A673 (cell line): ENCODE results near the gene TREML2.

Source experiments
- EZH2 ChIP-seq: fragments of 200-600 bp; sonication (generic); IDR thresholded peaks from 2 replicates; pipeline ENCODE4 v1.6.1; 2017; ENCODE audit warnings: borderline replicate concordance, low read depth, mild to moderate bottlenecking, mixed read lengths, antibody characterized with exemption, low read length; ENCODE audit not compliant: poor library complexity, severe bottlenecking
- TF ChIP-seq, protein P1 (sequence below): fragments of 300-800, 200-600 bp; sonication (generic); conservative IDR thresholded peaks from 2 replicates; pipeline ENCODE4 v1.5.1; 2017; ENCODE audit warnings: low read depth, mild to moderate bottlenecking, antibody characterized with exemption, low read length, moderate library complexity, mixed read lengths

DNA sequence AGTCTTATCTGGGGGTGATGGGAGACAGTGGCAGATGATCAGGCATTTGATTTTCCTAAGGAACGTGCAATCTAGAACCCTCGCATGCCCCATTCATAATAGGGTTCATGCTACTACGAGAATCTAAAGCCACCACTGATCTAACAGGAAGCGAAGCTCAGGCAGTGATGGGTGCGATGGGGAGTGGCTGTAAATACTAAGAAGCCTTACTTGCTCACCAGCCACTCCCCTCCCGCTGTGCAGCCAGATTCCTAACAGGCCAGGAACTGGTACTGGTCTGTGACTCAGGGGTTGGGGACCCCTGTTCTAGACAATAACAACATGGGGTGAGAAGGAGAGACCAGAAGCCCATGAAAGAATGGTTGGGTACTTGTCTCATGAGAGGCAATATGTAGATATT lies 31.7 kb upstream of the TREML2 start:
- TF ChIP-seq, protein P1, sequence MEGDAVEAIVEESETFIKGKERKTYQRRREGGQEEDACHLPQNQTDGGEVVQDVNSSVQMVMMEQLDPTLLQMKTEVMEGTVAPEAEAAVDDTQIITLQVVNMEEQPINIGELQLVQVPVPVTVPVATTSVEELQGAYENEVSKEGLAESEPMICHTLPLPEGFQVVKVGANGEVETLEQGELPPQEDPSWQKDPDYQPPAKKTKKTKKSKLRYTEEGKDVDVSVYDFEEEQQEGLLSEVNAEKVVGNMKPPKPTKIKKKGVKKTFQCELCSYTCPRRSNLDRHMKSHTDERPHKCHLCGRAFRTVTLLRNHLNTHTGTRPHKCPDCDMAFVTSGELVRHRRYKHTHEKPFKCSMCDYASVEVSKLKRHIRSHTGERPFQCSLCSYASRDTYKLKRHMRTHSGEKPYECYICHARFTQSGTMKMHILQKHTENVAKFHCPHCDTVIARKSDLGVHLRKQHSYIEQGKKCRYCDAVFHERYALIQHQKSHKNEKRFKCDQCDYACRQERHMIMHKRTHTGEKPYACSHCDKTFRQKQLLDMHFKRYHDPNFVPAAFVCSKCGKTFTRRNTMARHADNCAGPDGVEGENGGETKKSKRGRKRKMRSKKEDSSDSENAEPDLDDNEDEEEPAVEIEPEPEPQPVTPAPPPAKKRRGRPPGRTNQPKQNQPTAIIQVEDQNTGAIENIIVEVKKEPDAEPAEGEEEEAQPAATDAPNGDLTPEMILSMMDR, result no peak
- TF ChIP-seq EZH2, result no peak
